Transverse colon (tissue), 4 donors: ENCODE results near the gene TBC1D16. TPM values are rescaled to one million over a fixed set of nuclear protein-coding genes. Genes with fewer than 3 reads are reported as not detected.
A peak's percentile ranks its signal among the peaks of the same experiment; 100 is the strongest.

ENCODE experiments used
- DNase-seq: peaks from one replicate; pipeline ENCODE4 v3.0.0-alpha.2; 2019
- H3K27ac ChIP-seq, 4 donors: fragments of 200-600 bp; sonication (generic); 2 replicates each; pipeline ENCODE4 v1.5.1; 2016 to 2018; ENCODE audit warnings: inconsistent platforms in 4 of 4
- H3K27me3 ChIP-seq: fragments of 200-600 bp; sonication (generic); 2 replicates; pipeline ENCODE4 v1.5.1; 2017; ENCODE audit warnings: inconsistent platforms
- H3K36me3 ChIP-seq, 4 donors: fragments of 200-600 bp; sonication (generic); 2 replicates each; pipeline ENCODE4 v1.5.1; 2017 to 2019; ENCODE audit warnings: inconsistent platforms in 4 of 4
- H3K4me1 ChIP-seq, 4 donors: fragments of 200-600 bp; sonication (generic); 2 replicates each; pipeline ENCODE4 v1.5.1; 2017 to 2020; ENCODE audit warnings: inconsistent platforms in 4 of 4
- H3K4me3 ChIP-seq, 4 donors: fragments of 200-600 bp; sonication (generic); 1 replicate in 1 of 4; 2 replicates in 3 of 4; pipeline versions ENCODE4 v1.5.1 to v1.6.1; 2017 to 2019; ENCODE audit warnings: inconsistent platforms in 4 of 4
- H3K9me3 ChIP-seq, 2 donors: fragments of 200-600 bp; sonication (generic); 2 replicates each; pipeline ENCODE4 v1.5.1; 2017 to 2019; ENCODE audit warnings: inconsistent platforms in 2 of 2
- EP300 ChIP-seq: sonication (generic); formaldehyde crosslinking; IDR thresholded peaks from one replicate; pipeline ENCODE4 v1.6.1; 2017; ENCODE audit warnings: antibody characterized with exemption, low read depth
- POLR2A ChIP-seq: fragments of 450-650 bp; IDR thresholded peaks from one replicate; pipeline ENCODE4 v1.6.1; 2016; ENCODE audit warnings: antibody characterized with exemption, mild to moderate bottlenecking, moderate library complexity
- POLR2AphosphoS5 ChIP-seq, 3 donors: sonication (generic); formaldehyde crosslinking; IDR thresholded peaks; one replicate each; pipeline ENCODE4 v1.6.1; 2016; ENCODE audit warnings: antibody characterized with exemption in 3 of 3
- WGBS, 2 donors: methylation state at CpG; one replicate each; pipeline ENCODE4 v1.1.5; 2018; ENCODE audit warnings: low coverage in 1 of 2; 5-methylcytosine and 5-hydroxymethylcytosine counted together
- in situ Hi-C, 4 donors: fragments of 200-750 bp; cut with MboI; loops; one replicate each; pipeline versions ENCODE4 v1.15.0 to v1.15.1; 2017; ENCODE audit warnings: low sequenced_read_pairs in 3 of 4, low pct_ligation_motif_present in 1 of 4, low pct_unique_long_range_greater_than_20kb in 1 of 4
- intact Hi-C: fragments of 100-400 bp; cut with DNase I; formaldehyde crosslinking; loops from one replicate; pipeline ENCODE4 v1.15.1; 2023; ENCODE audit warnings: low total_unique reads
- total RNA-seq, 4 donors: library from RNA; depleted of rRNA; stranded (reverse); fragments of >200 nt; gene quantifications; one replicate each; pipeline ENCODE4 v1.1.0, GENCODE V29; 2016
- TF ChIP-seq, protein P1 (sequence below), 5 experiments: fragments of 200-600 bp in 3 of 5; fragments of 450-650 bp in 2 of 5; sonication (generic) in 3 of 5; IDR thresholded peaks; 1 replicate in 2 of 5; 2 replicates in 3 of 5; pipeline ENCODE4 v1.5.1; 2016 to 2017; ENCODE audit warnings: antibody characterized with exemption in 5 of 5, inconsistent platforms in 3 of 5, mild to moderate bottlenecking in 2 of 5, moderate library complexity in 1 of 5

The TBC1D16 gene
- total RNA-seq, 4 donors from 2014 or later = 12.3 to 22.4 (median 18.1) TPM

DNA sequence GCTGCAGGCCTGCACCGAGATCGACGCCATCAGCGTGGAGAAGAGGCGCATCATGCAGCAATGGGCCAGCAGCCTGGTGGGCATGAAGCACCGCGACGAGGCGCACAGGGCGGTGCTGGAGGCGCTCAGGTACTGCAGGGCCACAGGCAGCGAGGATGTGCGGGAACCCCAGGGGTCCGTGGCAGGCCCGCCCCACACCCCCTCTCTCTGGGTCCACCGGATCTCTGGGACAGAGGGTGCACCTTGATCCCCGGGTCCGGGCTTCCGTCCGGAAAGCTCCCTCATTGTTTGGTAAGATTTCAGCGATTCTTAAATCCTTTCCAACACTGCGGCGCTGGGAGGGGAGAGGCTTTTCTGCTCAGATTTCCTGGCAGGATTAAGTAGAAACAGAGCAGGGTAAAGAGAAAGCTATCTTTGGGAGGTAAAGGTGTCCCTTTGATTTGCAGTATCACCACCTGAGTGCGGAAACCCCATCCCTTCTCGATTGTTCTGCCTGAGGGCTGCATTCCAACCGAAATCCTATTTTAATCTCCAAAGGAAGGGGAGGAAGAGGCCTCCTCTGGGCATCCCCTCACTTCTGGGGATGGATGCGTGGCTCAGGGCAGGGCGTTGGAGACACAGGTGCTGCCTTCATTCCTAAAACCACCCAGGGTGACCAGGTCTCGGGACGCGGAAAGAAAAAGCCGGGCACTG is 30.0 kb upstream of the TBC1D16 start:
- Histone ChIP-seq H3K9me3 (no peaks in the 10 kb centered on the region), H3K4me1 (peaks cover 0 to 24% (median 14%) of the 10 kb centered on the region in 4 donors), H3K4me3 (no peak overlapping the region), H3K27me3 (no peaks in the 10 kb centered on the region), H3K36me3 (no peaks in the 10 kb centered on the region), H3K27ac (no peak overlapping the region)
- DNase-seq = no peak
- in situ Hi-C loops = no loop called here
- TF ChIP-seq, protein P1, sequence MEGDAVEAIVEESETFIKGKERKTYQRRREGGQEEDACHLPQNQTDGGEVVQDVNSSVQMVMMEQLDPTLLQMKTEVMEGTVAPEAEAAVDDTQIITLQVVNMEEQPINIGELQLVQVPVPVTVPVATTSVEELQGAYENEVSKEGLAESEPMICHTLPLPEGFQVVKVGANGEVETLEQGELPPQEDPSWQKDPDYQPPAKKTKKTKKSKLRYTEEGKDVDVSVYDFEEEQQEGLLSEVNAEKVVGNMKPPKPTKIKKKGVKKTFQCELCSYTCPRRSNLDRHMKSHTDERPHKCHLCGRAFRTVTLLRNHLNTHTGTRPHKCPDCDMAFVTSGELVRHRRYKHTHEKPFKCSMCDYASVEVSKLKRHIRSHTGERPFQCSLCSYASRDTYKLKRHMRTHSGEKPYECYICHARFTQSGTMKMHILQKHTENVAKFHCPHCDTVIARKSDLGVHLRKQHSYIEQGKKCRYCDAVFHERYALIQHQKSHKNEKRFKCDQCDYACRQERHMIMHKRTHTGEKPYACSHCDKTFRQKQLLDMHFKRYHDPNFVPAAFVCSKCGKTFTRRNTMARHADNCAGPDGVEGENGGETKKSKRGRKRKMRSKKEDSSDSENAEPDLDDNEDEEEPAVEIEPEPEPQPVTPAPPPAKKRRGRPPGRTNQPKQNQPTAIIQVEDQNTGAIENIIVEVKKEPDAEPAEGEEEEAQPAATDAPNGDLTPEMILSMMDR (IDR thresholded peaks at IDR 0.05) = no peak
- TF ChIP-seq POLR2AphosphoS5 (IDR thresholded peaks at IDR 0.05) (no peak), POLR2A (no peak), EP300 (no peak)
- intact Hi-C loops = no loop called here
- 89 to 100% methylated on average over 3 to 32 of the region's 32 CpGs for WGBS, 2 donors

DNA sequence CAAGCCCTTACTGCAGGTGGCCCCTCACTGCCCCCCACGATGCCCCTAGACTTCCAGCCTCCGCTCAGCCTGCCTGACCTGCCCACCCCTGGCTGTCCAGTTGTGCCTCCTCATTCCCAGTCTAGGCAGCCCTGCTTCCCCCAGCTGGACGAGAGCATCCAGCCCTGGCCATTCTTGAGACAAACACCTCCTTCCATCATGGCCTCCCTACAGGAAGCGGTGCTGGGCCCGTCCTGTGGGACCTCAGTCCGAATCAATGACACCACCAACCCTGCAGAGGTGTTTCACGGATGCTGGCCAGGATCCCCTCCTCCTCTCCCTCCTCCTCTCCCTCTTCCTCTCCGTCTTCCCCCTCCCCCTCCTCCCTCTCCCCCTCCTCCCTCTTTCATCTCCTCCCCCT is 29.0 kb upstream of the TBC1D16 start:
- in situ Hi-C loops = no loop called here
- peak overlapping the region; percentile 48 to 71 (median 51) for H3K27ac ChIP-seq
- WGBS, 2 donors = 79 to 95% methylated on average over 4 to 8 of the region's 8 CpGs

DNA sequence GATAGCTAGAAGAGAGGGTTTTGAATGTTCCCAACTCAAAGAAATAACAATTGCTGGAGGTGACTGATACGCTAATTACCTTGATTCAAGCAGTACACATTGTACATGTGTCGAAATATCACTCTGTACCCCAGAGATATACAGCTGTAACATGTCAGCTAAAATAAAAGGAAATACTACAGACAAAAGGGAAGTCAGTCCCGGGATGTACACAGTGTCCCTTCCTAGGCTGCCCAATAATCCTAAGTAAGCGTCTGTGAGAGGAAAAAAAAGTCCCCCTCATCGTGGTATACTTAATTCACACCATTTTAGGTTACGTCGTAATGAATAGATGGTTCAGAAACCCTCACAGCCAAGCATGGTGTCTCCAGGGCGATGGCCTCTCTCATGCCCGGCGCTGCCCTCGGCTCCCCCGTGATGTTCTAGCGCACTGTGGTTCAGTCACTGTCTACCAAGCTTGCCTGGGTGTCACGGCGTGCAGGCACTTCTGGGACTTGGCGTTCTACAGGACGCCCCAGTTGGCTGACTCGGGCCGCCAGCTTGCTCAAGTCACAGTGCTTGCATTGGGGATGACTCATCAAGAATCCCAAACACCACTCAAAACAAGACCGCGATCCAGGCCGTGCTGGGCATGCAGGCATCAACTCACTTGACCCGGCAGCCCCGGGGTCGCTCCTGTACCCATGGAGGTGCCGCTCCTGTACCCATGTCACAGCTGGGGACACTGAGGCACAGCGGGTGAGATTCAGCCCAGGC is 28.3 kb upstream of the TBC1D16 start:
- no peaks in the 10 kb centered on the region for H3K9me3 ChIP-seq
- H3K27ac ChIP-seq = peak overlapping the region; percentile 48 to 71 (median 51)
- no peak overlapping the region for H3K4me3 ChIP-seq
- H3K4me1 ChIP-seq = peaks cover 0 to 14% (median 10%) of the 10 kb centered on the region in 4 donors
- intact Hi-C loops = no loop called here
- 69 to 81% methylated on average over 5 to 21 of the region's 27 CpGs for WGBS, 2 donors
- DNase-seq = peak; percentile 56
- H3K27me3 ChIP-seq = no peaks in the 10 kb centered on the region
- TF ChIP-seq POLR2AphosphoS5 (IDR thresholded peaks at IDR 0.05) = peak in 1 of 3 donors; percentile 16
- TF ChIP-seq, protein P1 (IDR thresholded peaks at IDR 0.05) = no peak
- in situ Hi-C loops = no loop called here
- no peaks in the 10 kb centered on the region for H3K36me3 ChIP-seq

More for the DNA sequence above, 29.0 kb upstream of the TBC1D16 start:
- no peaks in the 10 kb centered on the region for H3K9me3 ChIP-seq
- TF ChIP-seq POLR2A = no peak
- no peak for TF ChIP-seq EP300
- TF ChIP-seq POLR2AphosphoS5 (IDR thresholded peaks at IDR 0.05) = no peak
- TF ChIP-seq, protein P1 (IDR thresholded peaks at IDR 0.05) = no peak
- no peaks in the 10 kb centered on the region for H3K27me3 ChIP-seq
- H3K4me1 ChIP-seq = peaks cover 0 to 21% (median 14%) of the 10 kb centered on the region in 4 donors
- H3K4me3 ChIP-seq = no peak overlapping the region
- no peak for DNase-seq
- no peaks in the 10 kb centered on the region for H3K36me3 ChIP-seq
- intact Hi-C loops = no loop called here

DNA sequence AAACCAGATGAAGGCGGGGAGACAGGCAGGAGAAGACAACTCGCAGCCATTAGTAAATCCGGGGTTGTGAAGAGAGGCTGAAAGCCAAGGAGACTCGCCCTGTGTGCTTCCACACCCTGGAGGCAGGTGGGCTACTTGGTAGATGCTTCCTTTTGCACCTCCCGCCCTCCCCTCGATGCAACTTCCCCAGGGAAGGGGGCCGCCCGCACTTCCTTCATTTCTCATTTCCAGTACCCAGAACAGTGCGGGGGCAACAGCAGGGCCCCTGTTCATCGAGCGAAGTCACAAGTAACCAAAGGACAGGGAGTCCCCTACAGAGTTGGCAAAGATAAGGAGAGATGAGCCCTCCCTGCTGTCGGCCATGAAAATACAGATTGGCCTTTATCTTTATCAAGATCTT is 25.7 kb upstream of the TBC1D16 start:
- Histone ChIP-seq H3K27me3 (no peaks in the 10 kb centered on the region), H3K4me3 (no peak overlapping the region), H3K27ac (no peak overlapping the region), H3K9me3 (no peaks in the 10 kb centered on the region), H3K36me3 (no peaks in the 10 kb centered on the region), H3K4me1 (peaks cover 0 to 6% (median 0%) of the 10 kb centered on the region in 4 donors)
- TF ChIP-seq POLR2A (no peak), EP300 (no peak), POLR2AphosphoS5 (IDR thresholded peaks at IDR 0.05) (no peak)
- TF ChIP-seq, protein P1 (IDR thresholded peaks at IDR 0.05) = no peak
- in situ Hi-C loops = no loop called here
- DNase-seq = no peak
- WGBS, 2 donors = 87% methylated on average over 12 of the region's 12 CpGs; no CpG with 5 or more reads in 1 of the 2 donors
- intact Hi-C loops = no loop called here
